Neural cell (in vitro differentiated cells): ENCODE data around the gene FOXP2. TPM values are rescaled to one million over a fixed set of nuclear protein-coding genes. Genes with fewer than 3 reads are reported as not detected.

Experiments used
- H2AFZ ChIP-seq: fragments of 200-600, 300-800 bp; sonication (generic), shearing (Covaris generic); 2 replicates; pipeline ENCODE4 v1.6.0; 2014; ENCODE audit warnings: low read depth, mild to moderate bottlenecking, antibody characterized with exemption, low read length, moderate library complexity
- H3F3A ChIP-seq: fragments of 200-600 bp; shearing (Covaris generic); 2 replicates; pipeline ENCODE4 v1.6.1; 2016; ENCODE audit warnings: mild to moderate bottlenecking, moderate library complexity, mixed read lengths, antibody characterized with exemption, low read length; ENCODE audit not compliant: insufficient read depth, poor library complexity, severe bottlenecking
- H3K27ac ChIP-seq: fragments of 200-600, 300-800 bp; sonication (generic), shearing (Covaris generic); 2 replicates; pipeline ENCODE4 v1.5.1; 2014; ENCODE audit warnings: mild to moderate bottlenecking, low read length, moderate library complexity
- H3K27me3 ChIP-seq: fragments of 300-800, 200-600 bp; sonication (generic), shearing (Covaris generic); 2 replicates; pipeline ENCODE4 v1.6.0; 2014; ENCODE audit warnings: mild to moderate bottlenecking, low read depth, low read length, moderate library complexity; ENCODE audit not compliant: insufficient read depth
- H3K36me3 ChIP-seq: fragments of 300-800, 200-600 bp; sonication (generic), shearing (Covaris generic); 2 replicates; pipeline ENCODE4 v1.5.1; 2014; ENCODE audit warnings: mild to moderate bottlenecking, antibody characterized with exemption, low read length, moderate library complexity; ENCODE audit not compliant: insufficient read depth
- H3K4me2 ChIP-seq: fragments of 300-800, 200-600 bp; sonication (generic), shearing (Covaris generic); 2 replicates; pipeline ENCODE4 v1.6.0; 2014; ENCODE audit warnings: mild to moderate bottlenecking, low read length
- H3K4me3 ChIP-seq: fragments of 300-800, 200-600 bp; sonication (generic), shearing (Covaris generic); 2 replicates; pipeline ENCODE4 v1.5.1; 2014; ENCODE audit warnings: mild to moderate bottlenecking, low read length, moderate library complexity
- H3K79me2 ChIP-seq: fragments of 200-600 bp; shearing (Covaris generic); replicated peaks from 2 replicates; pipeline ENCODE4 v1.6.0; 2014; ENCODE audit warnings: mild to moderate bottlenecking, low read length, moderate library complexity; ENCODE audit not compliant: insufficient read depth
- H3K9ac ChIP-seq: fragments of 300-800, 200-600 bp; sonication (generic), shearing (Covaris generic); 2 replicates; pipeline ENCODE4 v1.6.1; 2016; ENCODE audit warnings: mild to moderate bottlenecking, low read length, mixed read lengths
- H3K9me2 ChIP-seq: fragments of 200-600 bp; shearing (Covaris generic); 2 replicates; pipeline ENCODE4 v1.6.1; 2016; ENCODE audit warnings: mild to moderate bottlenecking, low read length, mixed read lengths; ENCODE audit not compliant: insufficient read depth
- H3K9me3 ChIP-seq: fragments of 200-600, 300-800 bp; sonication (generic), shearing (Covaris generic); 2 replicates; pipeline ENCODE4 v1.6.1; 2016; ENCODE audit warnings: mild to moderate bottlenecking, mixed run types, low read length, moderate library complexity, mixed read lengths
- H4K20me1 ChIP-seq: fragments of 200-600 bp; shearing (Covaris generic); 2 replicates; pipeline ENCODE4 v1.6.1; 2016; ENCODE audit warnings: mild to moderate bottlenecking, mixed run types; ENCODE audit not compliant: insufficient read depth
- CTCF ChIP-seq: fragments of 450-650 bp; IDR thresholded peaks from 2 replicates; pipeline ENCODE4 v1.5.1; 2014; ENCODE audit warnings: antibody characterized with exemption, mild to moderate bottlenecking, moderate library complexity; ENCODE audit not compliant: poor library complexity, severe bottlenecking
- EP300 ChIP-seq: fragments of 450-650 bp; conservative IDR thresholded peaks from 2 replicates; pipeline ENCODE4 v1.6.1; 2014; ENCODE audit warnings: antibody characterized with exemption, mild to moderate bottlenecking, moderate library complexity; ENCODE audit not compliant: poor library complexity, severe bottlenecking
- EZH2 ChIP-seq: fragments of 200-600, 300-800 bp; shearing (Covaris generic), sonication (generic); IDR thresholded peaks from 2 replicates; pipeline ENCODE4 v1.6.1; 2014; ENCODE audit warnings: antibody characterized with exemption, low read length, borderline replicate concordance, mild to moderate bottlenecking; ENCODE audit not compliant: insufficient read depth, poor library complexity, severe bottlenecking
- MXI1 ChIP-seq: fragments of 450-650 bp; conservative IDR thresholded peaks from 2 replicates; pipeline ENCODE4 v1.6.1; 2014; ENCODE audit warnings: antibody characterized with exemption, mild to moderate bottlenecking; ENCODE audit not compliant: poor library complexity, severe bottlenecking
- POLR2AphosphoS5 ChIP-seq: IDR thresholded peaks from 2 replicates; pipeline ENCODE4 v1.6.1; 2012
- RAD21 ChIP-seq: fragments of 450-650 bp; conservative IDR thresholded peaks from 2 replicates; pipeline ENCODE4 v1.6.1; 2014; ENCODE audit warnings: antibody characterized with exemption, mild to moderate bottlenecking, moderate library complexity
- REST ChIP-seq: IDR thresholded peaks from 2 replicates; pipeline ENCODE4 v1.6.1; 2012; ENCODE audit warnings: borderline replicate concordance
- SMC3 ChIP-seq: fragments of 450-650 bp; conservative IDR thresholded peaks from 2 replicates; pipeline ENCODE4 v1.6.1; 2014; ENCODE audit warnings: antibody characterized with exemption, mild to moderate bottlenecking, moderate library complexity; ENCODE audit not compliant: poor library complexity
- TAF1 ChIP-seq: IDR thresholded peaks from 2 replicates; pipeline ENCODE4 v1.6.1; 2012; ENCODE audit warnings: low read depth
- polyA plus RNA-seq: library from polyadenylated mRNA; depleted of rRNA; stranded (reverse); fragments of >200 nt; gene quantifications from 2 replicates; pipeline ENCODE4 v1.2.3, GENCODE V29; 2014

The FOXP2 gene
- polyA plus RNA-seq, 1 donor from 2014 or later, result 51.3 TPM

- H3K27me3 ChIP-seq, result no peaks in the 10 kb centered on the region
- H3K4me3 ChIP-seq, result no peak overlapping the region
- H3K4me2 ChIP-seq, result no peak overlapping the region
- no peak overlapping the region for H2AFZ ChIP-seq
- no peaks in the 10 kb centered on the region for H3K9me2 ChIP-seq
- TF ChIP-seq RAD21 (no peak), TAF1 (no peak), POLR2AphosphoS5 (no peak), EZH2 (no peak), REST (no peak), SMC3 (no peak), MXI1 (no peak), CTCF (no peak), EP300 (no peak)
- no peaks in the 10 kb centered on the region for H4K20me1 ChIP-seq
- H3K9me3 ChIP-seq, result no peaks in the 10 kb centered on the region
- no peaks in the 10 kb centered on the region for H3K79me2 ChIP-seq
- H3K36me3 ChIP-seq, result no peaks in the 10 kb centered on the region
- H3K27ac ChIP-seq, result no peak overlapping the region
- no peak overlapping the region for H3K9ac ChIP-seq
- H3F3A ChIP-seq, result no peaks in the 10 kb centered on the region
Observed at GRCh38 chr7:114689406-114689805, 274.8 kb downstream of the FOXP2 start.

DNA sequence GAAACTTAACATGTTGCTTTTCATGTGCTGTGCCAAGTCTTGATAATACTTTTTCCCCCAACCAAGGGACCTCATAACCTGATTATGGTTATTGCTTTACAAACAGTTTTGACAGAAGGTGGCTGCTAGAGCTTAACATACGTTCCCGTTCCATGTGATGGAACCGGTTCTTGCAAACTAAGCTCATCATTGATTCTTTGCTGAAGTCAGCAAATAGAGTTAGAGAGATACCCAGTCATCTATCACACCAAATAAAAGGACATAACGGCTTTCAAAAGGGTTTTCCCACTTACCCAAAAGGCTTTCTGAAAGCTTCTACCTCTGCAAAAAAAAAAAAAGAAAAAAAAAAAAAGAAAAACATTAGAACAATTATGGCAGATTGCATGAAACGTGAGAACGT is 277.0 kb downstream of the FOXP2 start:
- H3K27ac ChIP-seq, result no peak overlapping the region
- H3K9me3 ChIP-seq, result no peaks in the 10 kb centered on the region
- no peaks in the 10 kb centered on the region for H3F3A ChIP-seq
- no peaks in the 10 kb centered on the region for H3K9me2 ChIP-seq
- no peaks in the 10 kb centered on the region for H3K36me3 ChIP-seq
- H3K4me3 ChIP-seq, result no peak overlapping the region
- no peaks in the 10 kb centered on the region for H3K79me2 ChIP-seq
- no peaks in the 10 kb centered on the region for H4K20me1 ChIP-seq
- H2AFZ ChIP-seq, result no peak overlapping the region
- TF ChIP-seq CTCF, result no peak
- TF ChIP-seq EZH2, result no peak
- TF ChIP-seq POLR2AphosphoS5, result no peak
- no peak for TF ChIP-seq SMC3
- no peak for TF ChIP-seq MXI1
- TF ChIP-seq RAD21, result no peak
- H3K4me2 ChIP-seq, result no peak overlapping the region
- H3K9ac ChIP-seq, result no peak overlapping the region
- H3K27me3 ChIP-seq, result no peaks in the 10 kb centered on the region
